ENCODE results near the gene RAG1.
"Not testable (repeated sequence)": the region's sequence is repeated elsewhere in the genome, so short reads cannot be mapped to it uniquely, and the experiment has no call there.

Gene RAG1

DNA sequence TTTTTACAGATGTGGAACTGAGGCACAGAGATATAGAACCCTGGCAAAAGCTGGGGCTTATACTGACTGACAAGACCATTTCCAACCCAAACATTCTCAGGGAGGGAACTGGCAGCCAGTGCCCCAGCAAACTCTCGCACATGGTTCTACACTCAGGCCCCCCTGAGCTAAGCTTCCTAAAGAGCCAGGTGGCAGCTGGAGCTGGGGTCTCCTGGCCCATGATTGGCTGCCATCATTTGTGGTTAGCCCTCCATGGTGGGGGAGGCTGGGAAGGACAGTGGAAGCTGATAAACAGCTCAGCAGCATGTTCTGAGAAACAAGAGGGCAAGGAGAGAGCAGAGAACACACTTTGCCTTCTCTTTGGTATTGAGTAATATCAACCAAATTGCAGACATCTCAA lies at the start of gene RAG1:
Gene RAG1, plus strand, starts transcription at position 314 of the 400 bp plus-strand sequence. CDS start 5,298 bp downstream, outside the sequence.
- no peak for DNase-seq (ENCODE audit: low spot score)

DNA sequence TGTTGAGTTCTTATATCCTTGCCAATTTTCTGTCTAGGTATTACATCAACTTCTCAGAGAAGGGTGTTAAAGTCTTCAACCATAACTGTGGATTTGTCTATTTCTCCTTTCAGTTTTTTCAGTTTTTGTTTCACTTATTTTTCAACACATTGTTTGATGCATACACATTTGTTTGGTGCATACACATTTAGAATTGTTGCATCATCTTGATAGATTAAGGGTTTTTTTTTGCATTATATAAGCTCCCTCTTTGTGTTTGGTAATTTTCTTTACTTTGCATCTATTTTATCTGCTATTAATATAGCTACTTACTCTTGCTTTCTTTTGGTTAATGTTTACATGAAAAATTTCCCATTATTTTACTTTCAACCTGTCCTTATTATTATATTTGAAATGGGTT lies 37.0 kb upstream of the RAG1 start:
- DNase-seq (ENCODE audit: low spot score): no peak

DNA sequence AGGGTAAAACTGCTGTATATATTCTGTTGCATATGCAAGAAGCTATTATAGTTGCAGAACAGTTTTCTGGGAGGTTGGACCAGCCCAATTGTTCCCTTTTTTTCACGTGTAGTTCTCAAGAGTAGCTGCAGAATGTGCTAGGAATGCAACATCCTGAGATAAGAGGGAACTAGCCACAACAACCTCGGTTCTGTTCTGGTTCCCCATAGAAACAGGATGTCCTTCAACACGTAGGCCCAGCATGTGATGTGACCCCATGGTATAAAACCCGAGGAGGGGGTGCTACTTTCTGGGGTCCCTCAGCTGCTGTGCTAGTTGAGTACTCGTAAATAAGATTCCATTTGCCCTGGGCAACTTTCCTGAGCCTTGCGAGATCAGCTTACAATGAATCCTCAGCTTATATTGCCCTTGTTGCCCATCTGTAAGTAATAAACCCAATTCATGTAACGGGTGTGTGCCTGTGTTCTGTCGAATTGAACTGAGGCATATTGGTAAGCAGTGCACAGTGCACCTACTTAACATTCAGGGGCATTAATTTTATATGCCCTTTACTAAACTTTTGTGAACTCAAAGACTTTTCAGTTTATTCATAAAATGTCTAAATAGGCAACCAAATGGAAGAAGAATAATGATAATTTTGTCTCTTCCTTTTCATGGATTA lies 34.7 kb upstream of the RAG1 start:
- no peak for DNase-seq (ENCODE audit: low spot score)

DNA sequence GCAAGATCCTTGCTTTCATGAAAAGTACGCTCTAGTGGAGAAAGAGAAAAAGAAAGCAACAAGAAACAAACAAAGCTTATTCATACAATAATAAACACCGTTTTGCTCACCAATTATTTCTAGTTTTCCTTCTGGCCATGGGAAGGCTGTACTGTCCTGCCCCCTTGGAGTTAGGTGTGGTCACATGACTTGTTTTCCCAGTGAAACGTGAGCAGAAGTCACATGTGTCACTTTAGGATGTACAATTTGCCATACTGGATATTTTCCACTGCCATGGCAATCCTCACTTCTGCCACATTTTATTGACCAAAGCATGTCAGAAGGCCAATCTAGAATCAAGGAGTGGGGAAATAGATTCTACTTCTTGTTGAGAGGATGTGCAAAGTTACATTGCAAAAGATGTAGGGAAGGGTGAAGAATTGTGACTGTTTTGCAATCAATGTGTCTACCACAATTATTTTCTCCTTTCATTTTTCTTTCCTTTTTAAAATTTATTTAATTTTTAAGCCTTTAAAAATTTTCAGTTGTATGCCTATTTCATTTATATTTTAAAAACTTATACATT lies 33.4 kb upstream of the RAG1 start:
- no peak for DNase-seq (ENCODE audit: low spot score)

DNA sequence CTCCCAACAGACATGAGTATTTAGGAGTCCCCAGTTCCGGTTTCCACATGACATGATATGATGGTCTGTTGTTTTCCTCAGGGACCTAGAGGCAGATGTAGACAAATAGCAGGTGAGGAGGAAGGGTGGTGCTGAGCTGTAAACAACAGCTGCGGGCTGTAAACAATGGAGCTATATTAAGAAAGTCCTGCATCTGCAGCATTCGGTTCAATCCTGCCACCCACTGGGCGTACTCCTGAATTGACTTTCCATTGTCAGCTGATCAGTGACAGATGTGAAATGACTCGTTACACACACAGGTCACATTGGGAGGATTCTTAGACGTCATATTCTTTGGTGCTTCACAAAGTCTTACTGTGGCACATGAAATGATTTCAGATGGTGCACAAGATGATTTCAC lies 26.8 kb upstream of the RAG1 start:
- DNase-seq (ENCODE audit: low spot score): no peak

DNA sequence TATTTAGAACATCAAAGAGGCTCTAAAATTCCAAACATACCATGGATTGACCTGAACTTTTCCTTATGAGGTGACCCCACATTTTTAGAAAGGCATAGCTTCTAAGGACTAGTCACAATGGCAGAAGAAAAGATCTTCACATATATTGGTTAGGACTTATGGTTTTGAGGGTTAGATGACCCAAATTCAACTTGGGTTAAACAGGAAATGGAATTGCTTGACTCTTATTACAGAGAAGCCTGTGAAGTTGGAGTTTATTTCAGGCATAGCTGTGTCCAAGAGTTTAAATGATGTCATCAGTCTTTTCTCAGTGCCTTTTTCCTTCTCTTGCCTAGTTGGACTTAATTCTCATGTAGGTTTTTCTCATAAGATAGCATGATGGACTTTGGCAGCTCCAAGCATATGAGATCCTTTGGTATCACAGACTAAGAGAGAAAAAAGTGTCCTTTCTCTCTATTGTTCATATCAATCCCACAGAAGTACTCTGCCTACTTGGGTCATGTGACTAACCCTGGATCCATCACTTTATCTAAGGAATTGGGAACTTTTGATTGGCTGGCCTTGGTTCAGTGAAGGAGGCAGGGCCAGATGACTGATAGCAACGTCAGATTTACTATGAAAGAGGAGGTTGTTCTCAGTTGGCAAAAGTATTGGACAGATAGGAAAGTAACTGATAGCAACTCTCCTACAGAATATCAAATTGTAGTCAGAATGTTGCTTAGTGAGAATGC lies 17.3 kb upstream of the RAG1 start:
- no peak for DNase-seq (ENCODE audit: low spot score)

DNA sequence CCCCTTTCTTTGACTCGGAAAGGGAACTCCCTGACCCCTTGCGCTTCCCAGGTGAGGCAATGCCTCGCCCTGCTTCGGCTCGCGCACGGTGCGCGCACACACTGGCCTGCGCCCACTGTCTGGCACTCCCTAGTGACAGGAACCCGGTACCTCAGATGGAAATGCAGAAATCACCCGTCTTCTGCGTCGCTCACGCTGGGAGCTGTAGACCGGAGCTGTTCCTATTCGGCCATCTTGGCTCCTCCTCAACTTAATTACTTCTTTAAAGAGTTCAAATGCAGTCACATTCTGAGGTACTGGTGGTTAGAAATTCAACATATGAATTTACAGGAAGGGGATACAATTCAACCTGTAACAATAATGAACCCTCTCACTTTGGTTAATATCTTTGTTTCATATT lies 10.4 kb upstream of the RAG1 start:
- DNase-seq (ENCODE audit: low spot score): not testable (repeated sequence)

DNA sequence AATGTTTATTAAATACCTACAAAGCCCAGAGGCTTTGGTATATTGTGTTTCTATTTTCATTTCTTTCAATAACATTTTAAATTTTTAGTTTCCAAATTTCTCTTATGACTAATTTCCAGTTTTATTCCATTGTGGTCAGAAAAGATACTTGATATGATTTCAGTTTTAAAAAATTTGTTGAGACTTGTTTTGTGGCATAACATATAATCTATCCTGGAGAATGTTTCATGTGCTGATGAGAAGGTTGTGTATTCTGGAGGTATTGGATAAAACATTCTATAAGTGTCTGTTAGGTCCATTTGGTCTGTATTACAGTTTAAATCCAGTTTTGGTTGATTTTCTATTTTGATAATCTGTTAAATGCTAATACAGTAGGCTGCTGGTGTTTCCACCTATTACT lies 9.8 kb upstream of the RAG1 start:
- no peak for DNase-seq (ENCODE audit: low spot score)

DNA sequence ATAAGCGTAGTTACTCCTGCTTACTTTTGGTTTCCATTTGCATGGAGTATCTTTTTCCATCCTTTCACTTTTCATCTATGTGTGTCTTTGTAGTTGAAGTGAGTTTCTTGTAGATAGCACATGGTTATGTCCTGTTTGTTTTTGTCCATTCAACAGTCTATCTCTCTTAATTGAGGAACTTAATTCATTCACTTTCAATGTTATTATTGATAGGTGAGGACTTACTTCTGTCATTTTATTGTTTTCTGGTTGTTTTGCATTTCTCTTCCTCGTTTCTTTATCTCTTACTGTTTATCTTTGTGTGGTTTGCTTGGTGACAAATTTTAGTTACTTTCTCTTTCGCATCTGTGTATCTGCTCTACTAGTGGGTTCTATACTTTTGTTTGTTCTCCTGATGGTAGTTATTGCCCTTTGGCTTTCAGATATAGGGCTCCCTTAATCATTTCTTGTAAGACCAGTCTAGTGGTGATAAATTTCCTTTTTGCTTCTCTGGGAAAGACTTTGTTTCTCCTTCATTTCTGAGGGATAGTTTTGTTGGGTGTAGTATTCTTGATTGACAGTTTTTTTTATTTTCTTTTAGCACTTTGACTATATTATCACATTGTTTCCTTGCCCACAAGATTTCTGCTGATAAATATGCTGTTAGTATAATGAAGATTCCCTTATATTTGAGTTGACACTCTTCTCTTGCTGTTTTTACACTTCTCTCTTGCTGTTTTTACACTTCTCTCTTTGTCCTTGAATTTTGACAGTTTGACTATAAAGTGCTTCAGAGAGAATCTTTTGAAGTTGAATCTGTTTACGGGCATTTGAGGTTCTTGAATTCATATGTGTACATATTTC lies 9.0 kb upstream of the RAG1 start:
- no peak for DNase-seq (ENCODE audit: low spot score)

DNA sequence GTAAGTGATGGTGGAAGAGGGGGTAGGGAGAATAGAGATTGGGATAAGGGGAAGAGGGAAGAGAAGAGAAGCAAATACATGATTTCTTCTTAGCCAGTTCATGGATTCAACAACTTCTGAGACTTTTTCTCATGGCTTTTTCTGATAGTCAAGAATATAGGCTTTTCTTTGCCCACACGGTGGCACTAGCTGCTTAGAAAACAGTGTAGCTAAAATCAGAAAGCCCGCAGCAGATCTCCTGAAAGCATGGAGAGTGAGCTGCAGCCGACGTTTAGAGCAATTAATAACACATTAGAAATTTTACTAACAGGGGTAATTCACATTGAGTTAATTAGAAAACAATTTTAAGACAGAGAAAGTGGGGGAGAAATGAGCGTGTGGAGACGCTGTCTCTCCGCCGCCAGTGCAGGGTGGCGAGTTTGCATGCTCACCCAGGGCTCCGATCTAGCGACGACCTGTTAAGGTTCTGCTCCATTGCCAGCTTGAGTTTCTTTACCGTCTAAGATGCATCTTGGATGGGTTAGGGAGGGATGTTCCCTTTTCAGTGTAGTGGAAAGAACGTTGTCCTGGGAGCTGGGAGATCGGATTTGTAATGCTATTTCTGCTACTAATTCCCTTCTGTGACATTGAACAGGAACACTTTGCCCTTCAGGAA lies 3.3 kb upstream of the RAG1 start:
- DNase-seq (ENCODE audit: low spot score): peak; percentile 29

DNA sequence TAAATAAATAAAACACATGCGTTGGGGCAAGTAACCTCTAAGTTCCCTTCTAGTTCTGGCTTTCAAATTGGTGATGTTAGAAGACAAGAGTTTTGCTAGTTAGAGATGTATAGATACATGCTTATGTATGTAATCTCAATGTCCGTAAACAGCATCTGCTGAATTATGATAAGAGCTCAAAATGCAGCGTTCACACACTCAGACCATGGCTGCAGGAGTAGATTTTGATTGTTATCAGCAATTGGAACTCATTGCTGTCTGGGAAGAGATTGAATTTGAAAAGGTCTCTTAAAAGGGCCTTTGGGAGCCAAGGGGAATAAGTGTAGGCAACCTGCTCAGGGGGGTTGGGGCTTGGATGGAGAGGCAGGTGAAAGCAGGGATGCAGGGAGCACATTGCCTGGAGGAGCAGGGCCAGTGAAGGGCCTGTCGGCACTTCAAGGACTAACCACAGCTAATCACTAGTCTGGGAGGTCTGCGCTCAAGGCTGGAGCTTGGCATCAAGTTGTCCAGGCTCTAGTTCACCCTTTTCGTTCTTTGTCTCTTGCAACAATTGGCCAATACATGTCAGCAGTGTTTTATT lies 2.7 kb upstream of the RAG1 start:
- no peak for DNase-seq (ENCODE audit: low spot score)

DNA sequence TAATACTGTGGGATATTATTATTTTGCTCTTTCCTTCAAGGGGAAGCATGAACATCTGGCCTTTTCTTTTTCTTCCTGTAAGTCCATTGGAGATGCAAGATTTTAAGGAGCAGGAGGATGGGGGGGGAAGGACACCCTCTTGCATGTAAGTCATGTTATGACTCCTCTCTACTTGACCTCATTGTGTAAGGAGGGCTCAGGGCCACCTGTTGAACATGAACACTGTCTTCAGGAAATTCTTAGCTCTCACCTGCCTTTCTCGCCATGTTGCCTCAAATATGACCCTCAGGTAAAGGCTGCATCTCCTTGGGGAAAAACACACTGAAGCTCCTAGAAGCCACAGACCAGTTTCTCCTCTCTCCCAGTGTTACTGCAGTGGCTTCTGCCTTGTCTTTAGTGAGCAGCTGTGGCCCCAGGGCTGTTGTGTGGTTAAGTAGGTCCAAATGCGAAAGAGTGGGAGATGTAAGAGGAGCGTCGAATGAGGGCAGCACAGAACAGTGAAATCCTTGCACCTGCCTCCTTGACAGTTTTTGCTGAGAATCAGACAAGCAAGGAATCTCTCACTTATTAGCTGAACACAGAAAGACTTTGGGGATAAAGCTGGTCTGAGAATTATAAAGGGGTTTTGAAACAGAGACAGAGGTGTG lies 1.3 kb upstream of the RAG1 start:
- DNase-seq (ENCODE audit: low spot score): no peak

DNA sequence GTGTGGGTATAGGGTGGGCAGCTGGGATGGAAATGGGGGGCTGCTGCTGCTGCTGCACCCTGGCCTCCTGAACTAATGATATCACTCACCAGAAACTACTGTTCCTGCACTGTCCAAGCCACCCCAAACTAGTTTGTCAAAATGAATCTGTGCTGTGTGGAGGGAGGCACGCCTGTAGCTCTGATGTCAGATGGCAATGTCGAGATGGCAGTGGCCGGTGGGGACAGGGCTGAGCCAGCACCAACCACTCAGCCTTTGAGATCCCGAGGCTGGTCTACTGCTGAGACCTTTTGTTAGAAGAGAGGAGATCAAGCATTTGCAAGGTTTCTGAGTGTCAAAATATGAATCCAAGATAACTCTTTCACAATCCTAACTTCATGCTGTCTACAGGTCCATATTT lies 1.3 kb downstream of the RAG1 start:
- no peak for DNase-seq (ENCODE audit: low spot score)

DNA sequence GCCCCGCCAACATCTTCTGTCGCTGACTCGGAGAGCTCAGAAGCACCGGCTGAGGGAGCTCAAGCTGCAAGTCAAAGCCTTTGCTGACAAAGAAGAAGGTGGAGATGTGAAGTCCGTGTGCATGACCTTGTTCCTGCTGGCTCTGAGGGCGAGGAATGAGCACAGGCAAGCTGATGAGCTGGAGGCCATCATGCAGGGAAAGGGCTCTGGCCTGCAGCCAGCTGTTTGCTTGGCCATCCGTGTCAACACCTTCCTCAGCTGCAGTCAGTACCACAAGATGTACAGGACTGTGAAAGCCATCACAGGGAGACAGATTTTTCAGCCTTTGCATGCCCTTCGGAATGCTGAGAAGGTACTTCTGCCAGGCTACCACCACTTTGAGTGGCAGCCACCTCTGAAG lies 6.7 kb downstream of the RAG1 start:
- DNase-seq (ENCODE audit: low spot score): no peak

DNA sequence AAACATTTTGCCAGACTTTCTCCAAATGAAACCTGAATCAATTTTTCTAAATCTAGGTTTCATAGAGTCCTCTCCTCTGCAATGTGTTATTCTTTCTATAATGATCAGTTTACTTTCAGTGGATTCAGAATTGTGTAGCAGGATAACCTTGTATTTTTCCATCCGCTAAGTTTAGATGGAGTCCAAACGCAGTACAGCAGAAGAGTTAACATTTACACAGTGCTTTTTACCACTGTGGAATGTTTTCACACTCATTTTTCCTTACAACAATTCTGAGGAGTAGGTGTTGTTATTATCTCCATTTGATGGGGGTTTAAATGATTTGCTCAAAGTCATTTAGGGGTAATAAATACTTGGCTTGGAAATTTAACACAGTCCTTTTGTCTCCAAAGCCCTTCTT lies 9.6 kb downstream of the RAG1 start:
- no peak for DNase-seq (ENCODE audit: low spot score)

DNA sequence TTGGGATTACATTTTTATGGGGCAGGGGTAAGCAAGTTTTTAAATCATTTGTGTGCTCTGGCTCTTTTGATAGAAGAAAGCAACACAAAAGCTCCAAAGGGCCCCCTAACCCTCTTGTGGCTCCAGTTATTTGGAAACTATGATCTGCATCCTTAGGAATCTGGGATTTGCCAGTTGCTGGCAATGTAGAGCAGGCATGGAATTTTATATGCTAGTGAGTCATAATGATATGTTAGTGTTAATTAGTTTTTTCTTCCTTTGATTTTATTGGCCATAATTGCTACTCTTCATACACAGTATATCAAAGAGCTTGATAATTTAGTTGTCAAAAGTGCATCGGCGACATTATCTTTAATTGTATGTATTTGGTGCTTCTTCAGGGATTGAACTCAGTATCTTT lies 10.1 kb downstream of the RAG1 start:
- no peak for DNase-seq (ENCODE audit: low spot score)

DNA sequence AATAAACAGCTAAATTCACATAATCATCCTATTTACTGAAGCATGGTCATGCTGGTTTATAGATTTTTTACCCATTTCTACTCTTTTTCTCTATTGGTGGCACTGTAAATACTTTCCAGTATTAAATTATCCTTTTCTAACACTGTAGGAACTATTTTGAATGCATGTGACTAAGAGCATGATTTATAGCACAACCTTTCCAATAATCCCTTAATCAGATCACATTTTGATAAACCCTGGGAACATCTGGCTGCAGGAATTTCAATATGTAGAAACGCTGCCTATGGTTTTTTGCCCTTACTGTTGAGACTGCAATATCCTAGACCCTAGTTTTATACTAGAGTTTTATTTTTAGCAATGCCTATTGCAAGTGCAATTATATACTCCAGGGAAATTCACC lies 10.7 kb downstream of the RAG1 start:
- no peak for DNase-seq (ENCODE audit: low spot score)

DNA sequence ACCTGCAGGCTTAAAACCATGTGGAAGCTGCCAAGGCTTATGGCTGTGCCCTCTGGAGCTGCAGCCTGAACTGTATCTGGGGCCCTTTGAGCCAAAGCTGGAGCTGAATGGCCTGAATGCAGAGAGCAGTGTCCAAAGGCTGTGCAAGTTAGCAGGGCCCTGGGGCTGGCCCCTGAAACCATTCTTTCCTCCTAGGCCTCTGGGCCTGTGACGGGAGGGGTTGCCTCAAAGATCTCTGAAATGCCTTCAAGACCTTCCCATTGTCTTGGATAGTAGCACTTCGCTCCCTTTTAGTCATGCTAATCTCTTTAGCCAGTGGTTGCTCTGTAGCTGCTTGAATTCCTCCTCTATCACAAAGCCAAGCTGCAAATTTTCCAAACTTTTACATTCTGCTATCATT lies 13.7 kb downstream of the RAG1 start:
- DNase-seq (ENCODE audit: low spot score): no peak

DNA sequence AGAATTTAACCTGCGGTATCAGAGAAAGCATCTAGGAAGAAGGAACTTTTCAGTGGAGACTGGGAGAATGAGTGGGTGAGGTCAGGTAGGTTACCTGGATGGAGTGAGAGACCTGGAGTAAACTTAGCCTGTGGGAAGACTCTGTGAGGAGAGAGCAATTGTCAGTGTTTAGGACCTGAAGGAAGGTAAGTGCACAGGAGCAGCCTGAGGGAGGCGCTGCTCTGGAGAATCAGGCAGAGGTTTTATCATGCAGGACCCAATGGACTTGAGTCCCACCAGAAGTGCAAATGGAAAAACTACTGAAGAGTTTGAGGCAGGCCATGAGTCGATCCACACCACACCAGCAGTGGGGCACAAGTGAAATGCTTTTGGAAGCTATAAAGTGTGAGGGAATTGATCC lies 15.9 kb downstream of the RAG1 start:
- no peak for DNase-seq (ENCODE audit: low spot score)

DNA sequence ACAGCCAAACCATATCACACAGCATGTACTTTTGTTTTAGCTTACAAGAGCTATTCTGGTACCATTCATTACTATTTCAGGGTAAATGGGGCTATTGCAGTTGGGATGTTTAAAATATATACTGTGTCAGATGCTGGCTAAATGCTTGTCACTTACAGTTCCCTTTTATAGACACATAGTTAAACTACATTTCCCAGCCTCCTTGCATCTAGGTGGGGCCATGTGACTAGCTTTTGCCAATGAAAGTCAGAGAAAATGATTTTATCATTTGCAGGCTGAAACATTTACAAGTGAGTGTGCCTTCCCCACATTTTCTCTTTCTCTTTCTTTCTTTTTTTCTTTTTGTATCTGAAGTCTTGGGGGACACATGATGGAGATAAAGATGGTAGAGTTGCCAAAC lies 18.7 kb downstream of the RAG1 start:
- DNase-seq (ENCODE audit: low spot score): no peak

DNA sequence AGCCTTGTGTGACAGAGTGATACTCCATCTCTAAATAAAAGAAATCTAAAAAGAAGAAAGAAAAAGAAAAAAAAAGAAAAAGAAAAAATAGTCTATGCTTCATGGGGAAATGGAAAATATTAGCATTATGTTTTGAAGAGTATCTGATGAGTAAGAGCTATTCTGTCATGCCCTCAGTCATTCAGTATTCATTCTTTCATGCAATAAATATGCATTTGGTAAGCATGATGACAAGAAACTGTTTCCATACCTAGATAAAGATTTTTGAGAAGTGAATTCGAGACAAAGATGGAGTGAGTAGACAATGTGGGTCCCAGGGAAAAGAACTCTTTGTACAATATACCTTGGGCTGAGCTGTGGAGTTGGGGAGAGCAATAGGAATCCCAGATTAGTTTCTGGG lies 20.3 kb downstream of the RAG1 start:
- DNase-seq (ENCODE audit: low spot score): no peak

All from CD4-positive, alpha-beta T cell treated with Interleukin-6 at 100 ng/mL for 8 hours (primary cell).